BJ (cell line): Measurements from ENCODE around the gene SLC7A10. TPM values are rescaled to one million over a fixed set of nuclear protein-coding genes. Genes with fewer than 3 reads are reported as not detected.
"Not testable (repeated sequence)": the region's sequence is repeated elsewhere in the genome, so short reads cannot be mapped to it uniquely, and the experiment has no call there.

Experiments
- CTCF ChIA-PET: fragments of 350-600 bp; formaldehyde crosslinking; extraction: SDS; loops from one replicate; lab custom pipeline; 2021; ENCODE audit warnings: antibody characterized with exemption, inconsistent platforms; lab: Yijun Ruan, JAX
- POLR2A ChIA-PET: fragments of 300-600 bp; sonication (Branson Sonifier 250); formaldehyde crosslinking; extraction: SDS; loops from one replicate; lab custom pipeline; 2021; ENCODE audit warnings: antibody characterized with exemption; lab: Charles Lee
- DNase-seq: peaks from one replicate; pipeline ENCODE4 v3.0.0-alpha.2; 2011; ENCODE audit warnings: low read depth
- H3K27me3 ChIP-seq: 2 replicates; pipeline ENCODE4 v1.6.0; 2011; ENCODE audit warnings: low read length; ENCODE audit not compliant: control insufficient read depth, insufficient read depth
- H3K36me3 ChIP-seq: 2 replicates; pipeline ENCODE4 v1.5.1; 2011; ENCODE audit warnings: low read length; ENCODE audit not compliant: control insufficient read depth, insufficient read depth
- H3K4me3 ChIP-seq: 2 replicates; pipeline ENCODE4 v1.5.1; 2011; ENCODE audit warnings: low read depth, mild to moderate bottlenecking, control low read depth, low read length
- CTCF ChIP-seq: IDR thresholded peaks from 2 replicates; pipeline ENCODE4 v1.5.1; 2011; ENCODE audit warnings: low read depth, mild to moderate bottlenecking, control low read depth, inconsistent platforms, low read length, moderate library complexity; ENCODE audit not compliant: insufficient read depth
- polyA plus RNA-seq: library from polyadenylated mRNA; depleted of rRNA; stranded (reverse); fragments of >200 nt; gene quantifications from 2 replicates; pipeline ENCODE4 v1.2.3, GENCODE V29; 2011

SLC7A10 gene
- polyA plus RNA-seq, 1 experiment: not detected

- Histone ChIP-seq H3K27me3 (peaks cover 5% of the 10 kb centered on the region), H3K36me3 (peaks cover 5% of the 10 kb centered on the region; the same call in 1 of the 2 replicates), H3K4me3 (peak within 1 kb of the TSS; percentile 53)
- DNase-seq: no peak
- ChIA-PET POLR2A (no interaction called here), CTCF (interaction anchor here (1.1 to 5.2 kb wide), 4 partner anchors 9 to 49 kb away, joined by 3 to 17 read pairs (median 4); no protein-coding TSS in a partner anchor)
- no peak for TF ChIP-seq CTCF
Measured at GRCh38 chr19:33193865-33194362, 31.7 kb downstream of the SLC7A10 start, which contains the start of gene LRP3. TSS of gene LRP3 (plus strand) at chr19:33194330. CDS start at chr19:33194786, 456 bp downstream.

GRCh38 chr19:33193269-33193864 lies 32.3 kb downstream of the SLC7A10 start:
- no peak for DNase-seq
- ChIA-PET POLR2A (no interaction called here), CTCF (interaction anchor here (1.1 kb wide), 1 partner anchor 8 kb away, joined by 4 read pairs; no protein-coding TSS in a partner anchor)
- H3K4me3 ChIP-seq: peak overlapping the region; percentile 28
- TF ChIP-seq CTCF: no peak
- peaks cover 2% of the 10 kb centered on the region; the same call in 1 of the 2 replicates for H3K36me3 ChIP-seq
- H3K27me3 ChIP-seq: peaks cover 5% of the 10 kb centered on the region

- no peak for DNase-seq
- Histone ChIP-seq H3K27me3 (peaks cover 5% of the 10 kb centered on the region), H3K4me3 (no peak overlapping the region), H3K36me3 (no peaks in the 10 kb centered on the region)
- ChIA-PET POLR2A (no interaction called here), CTCF (interaction anchor here (0.6 to 1.2 kb wide), 4 partner anchors 9 to 67 kb away, joined by 3 to 5 read pairs (median 4); no protein-coding TSS in a partner anchor)
- TF ChIP-seq CTCF: 0 out of 2 replicates have a peak, but pooled peaks have one; percentile 4
Measured at GRCh38 chr19:33192010-33192409, 33.6 kb downstream of the SLC7A10 start.

- CTCF ChIA-PET: interaction anchor here (0.6 to 1.2 kb wide), 4 partner anchors 8 to 67 kb away, joined by 3 to 5 read pairs (median 4); no protein-coding TSS in a partner anchor
- peaks cover 5% of the 10 kb centered on the region for H3K27me3 ChIP-seq
- no peak for DNase-seq
- H3K36me3 ChIP-seq: no peaks in the 10 kb centered on the region
- H3K4me3 ChIP-seq: no peak overlapping the region
- POLR2A ChIA-PET: no interaction called here
- TF ChIP-seq CTCF: no peak
Measured at GRCh38 chr19:33191501-33191900, 34.1 kb downstream of the SLC7A10 start.

GRCh38 chr19:33191092-33191491 lies 34.6 kb downstream of the SLC7A10 start:
- H3K27me3 ChIP-seq, H3K4me3 ChIP-seq, DNase-seq, POLR2A ChIA-PET, H3K36me3 ChIP-seq: not testable (repeated sequence)
- CTCF ChIA-PET: interaction anchor here (0.8 to 1.2 kb wide), 3 partner anchors 8 to 66 kb away, joined by 4 to 5 read pairs (median 4); no protein-coding TSS in a partner anchor
